Fibroblast of lung (primary cell): Measurements from ENCODE around the gene HDAC4. TPM values are rescaled to one million over a fixed set of nuclear protein-coding genes. Genes with fewer than 3 reads are reported as not detected.
A peak's percentile ranks its signal among the peaks of the same experiment; 100 is the strongest.

Experiments
- DNase-seq, 2 donors: peaks; one replicate each; pipeline versions ENCODE4 v3.0.0 to v3.0.0-alpha.2; 2010; ENCODE audit warnings: low read depth in 2 of 2
- H2AFZ ChIP-seq: 2 replicates; pipeline ENCODE4 v1.5.1; 2012; ENCODE audit warnings: low read length, control low read depth, inconsistent platforms
- H3K27ac ChIP-seq: 2 replicates; pipeline ENCODE4 v1.5.1; 2011; ENCODE audit warnings: low read length, control low read depth; ENCODE audit not compliant: insufficient read depth
- H3K27me3 ChIP-seq: 2 replicates; pipeline ENCODE4 v1.5.1; 2011; ENCODE audit warnings: mild to moderate bottlenecking, low read length; ENCODE audit not compliant: control insufficient read depth, insufficient read depth
- H3K36me3 ChIP-seq: 2 replicates; pipeline ENCODE4 v1.5.1; 2011; ENCODE audit warnings: low read length; ENCODE audit not compliant: control insufficient read depth, insufficient read depth
- H3K4me1 ChIP-seq: 2 replicates; pipeline ENCODE4 v1.5.1; 2011; ENCODE audit warnings: low read length; ENCODE audit not compliant: control insufficient read depth, insufficient read depth; ENCODE audit errors: extremely low read depth
- H3K4me2 ChIP-seq: 2 replicates; pipeline ENCODE4 v1.5.1; 2011; ENCODE audit warnings: low read length, control low read depth; ENCODE audit not compliant: insufficient read depth; ENCODE audit errors: extremely low read depth
- H3K4me3 ChIP-seq, 4 experiments: fragments of 200-600 bp in 1 of 4; sonication (generic) in 1 of 4; replicated peaks in 1 of 4; 2 replicates each; pipeline ENCODE4 v1.5.1; 2011 to 2016; ENCODE audit warnings: low read length in 4 of 4, low read depth in 3 of 4, mild to moderate bottlenecking in 3 of 4, control low read depth in 2 of 4, inconsistent platforms in 1 of 4, mixed read lengths in 1 of 4; ENCODE audit not compliant: insufficient read depth in 1 of 4; ENCODE audit errors: control extremely low read depth in 1 of 4
- H3K79me2 ChIP-seq: 2 replicates; pipeline ENCODE4 v1.5.1; 2012; ENCODE audit warnings: mild to moderate bottlenecking, low read length, inconsistent platforms; ENCODE audit not compliant: control insufficient read depth, insufficient read depth
- H3K9ac ChIP-seq: 2 replicates; pipeline ENCODE4 v1.5.1; 2011; ENCODE audit warnings: mild to moderate bottlenecking, low read length, control low read depth; ENCODE audit not compliant: insufficient read depth
- H3K9me3 ChIP-seq: 2 replicates; pipeline ENCODE4 v1.5.1; 2012; ENCODE audit warnings: low read depth, low read length; ENCODE audit not compliant: control insufficient read depth, insufficient read depth
- H4K20me1 ChIP-seq: 2 replicates; pipeline ENCODE4 v1.5.1; 2011; ENCODE audit warnings: low read length; ENCODE audit not compliant: control insufficient read depth, insufficient read depth; ENCODE audit errors: extremely low read depth
- CTCF ChIP-seq, 2 donors: IDR thresholded peaks in 1 of 2; conservative IDR thresholded peaks in 1 of 2; 1 replicate in 1 of 2; 2 replicates in 1 of 2; pipeline ENCODE4 v1.5.1; 2011 to 2012; ENCODE audit warnings: low read length in 2 of 2, control low read depth in 1 of 2, inconsistent platforms in 1 of 2, low read depth in 1 of 2, mild to moderate bottlenecking in 1 of 2
- EZH2 ChIP-seq: IDR thresholded peaks from 2 replicates; pipeline ENCODE4 v1.5.1; 2012; ENCODE audit warnings: low read length, control low read depth, mild to moderate bottlenecking; ENCODE audit errors: missing control alignments
- polyA plus RNA-seq, 2 donors: library from polyadenylated mRNA; depleted of rRNA in 1 of 2; stranded (reverse) in 1 of 2; unstranded in 1 of 2; fragments of >200 nt; gene quantifications; 2 replicates each; pipeline ENCODE4 v1.2.1, GENCODE V29; 2011 to 2012; ENCODE audit warnings: missing spikeins in 1 of 2
- total RNA-seq: library from RNA; depleted of rRNA; stranded (reverse); fragments of >200 nt; gene quantifications from 2 replicates; pipeline ENCODE4 v1.2.1, GENCODE V29; 2014

Gene HDAC4
- total and polyA plus RNA-seq, 2 donors (not counting 1 experiment from before 2014, with no cell fraction given): 7.4 to 19.8 TPM

- no peaks in the 10 kb centered on the region for H3K9me3 ChIP-seq
- no peaks in the 10 kb centered on the region for H3K79me2 ChIP-seq
- no peaks in the 10 kb centered on the region for H3K4me1 ChIP-seq
- H3K4me3 ChIP-seq: no peak overlapping the region
- H3K36me3 ChIP-seq: no peaks in the 10 kb centered on the region
- H3K27me3 ChIP-seq: no peaks in the 10 kb centered on the region
- no peaks in the 10 kb centered on the region for H4K20me1 ChIP-seq
- H2AFZ ChIP-seq: no peak overlapping the region
- DNase-seq: peak in 1 of 2 donors; percentile 0
- TF ChIP-seq EZH2 (no peak), CTCF (conservative IDR thresholded peaks at IDR 0.05 in 1 of 2, IDR thresholded peaks at IDR 0.05 in 1 of 2; ENCODE audit: low read depth in 1 of 2, low read length in 2 of 2) (no peak)
- H3K9ac ChIP-seq: no peak overlapping the region
- H3K27ac ChIP-seq: no peak overlapping the region
- no peak overlapping the region for H3K4me2 ChIP-seq
Observed at GRCh38 chr2:239164335-239164871, 236.4 kb downstream of the HDAC4 start.

GRCh38 chr2:239163688-239164334 is 237.0 kb downstream of the HDAC4 start:
- Histone ChIP-seq H2AFZ (no peak overlapping the region), H3K4me1 (no peaks in the 10 kb centered on the region), H3K9ac (no peak overlapping the region), H3K9me3 (no peaks in the 10 kb centered on the region), H4K20me1 (no peaks in the 10 kb centered on the region), H3K4me3 (no peak overlapping the region), H3K27me3 (no peaks in the 10 kb centered on the region), H3K27ac (no peak overlapping the region), H3K36me3 (no peaks in the 10 kb centered on the region), H3K4me2 (no peak overlapping the region), H3K79me2 (no peaks in the 10 kb centered on the region)
- no peak for TF ChIP-seq EZH2
- no peak for TF ChIP-seq CTCF (conservative IDR thresholded peaks at IDR 0.05 in 1 of 2, IDR thresholded peaks at IDR 0.05 in 1 of 2; ENCODE audit: low read depth in 1 of 2, low read length in 2 of 2)
- DNase-seq: no peak

- TF ChIP-seq EZH2 (no peak), CTCF (conservative IDR thresholded peaks at IDR 0.05 in 1 of 2, IDR thresholded peaks at IDR 0.05 in 1 of 2; ENCODE audit: low read depth in 1 of 2, low read length in 2 of 2) (no peak)
- Histone ChIP-seq H3K27me3 (no peaks in the 10 kb centered on the region), H3K36me3 (no peaks in the 10 kb centered on the region), H3K4me3 (no peak overlapping the region), H4K20me1 (no peaks in the 10 kb centered on the region), H3K9ac (no peak overlapping the region), H3K79me2 (no peaks in the 10 kb centered on the region), H3K27ac (no peak overlapping the region), H3K9me3 (no peaks in the 10 kb centered on the region), H2AFZ (no peak overlapping the region), H3K4me2 (no peak overlapping the region), H3K4me1 (no peaks in the 10 kb centered on the region)
- DNase-seq: no peak
Observed at GRCh38 chr2:239162976-239163687, 237.7 kb downstream of the HDAC4 start.
